Measurements from ENCODE around the gene RBMS1. TPM values are rescaled to one million over a fixed set of nuclear protein-coding genes. Genes with fewer than 3 reads are reported as not detected.

Gene RBMS1
- polyA plus RNA-seq, 1 donor (not counting 4 experiments of a cell fraction or from before 2014, with no cell fraction given), result 89.1 TPM

- DNase-seq (ENCODE audit: low read depth, low spot score) (no peak), FAIRE-seq (no peak)
- H3K4me3 ChIP-seq (ENCODE audit: control insufficient read depth in 2 of 3, extremely low read depth in 1 of 3, insufficient read depth in 2 of 3, low read depth in 1 of 3, low read length in 3 of 3), result no peak overlapping the region
- no peaks in the 10 kb centered on the region for H4K20me1 ChIP-seq (ENCODE audit: control insufficient read depth, extremely low read depth, insufficient read depth, low read length)
- peaks cover 0 to 4% of the 10 kb centered on the region in 2 experiments for H3K36me3 ChIP-seq (ENCODE audit: control insufficient read depth in 2 of 2, extremely low read depth in 1 of 2, insufficient read depth in 2 of 2, low read length in 2 of 2)
- H2AFZ ChIP-seq (ENCODE audit: control insufficient read depth, low read length), result no peak overlapping the region
- peaks cover 94% of the 10 kb centered on the region for H3K79me2 ChIP-seq (ENCODE audit: control insufficient read depth, insufficient read depth, low read length)
- no peak overlapping the region for H3K9ac ChIP-seq (ENCODE audit: control insufficient read depth, extremely low read depth, insufficient read depth, low read length)
- H3K4me2 ChIP-seq (ENCODE audit: control insufficient read depth, extremely low read depth, insufficient read depth, low read depth, low read length), result no peak overlapping the region
- no peaks in the 10 kb centered on the region for H3K27me3 ChIP-seq (ENCODE audit: control insufficient read depth, extremely low read depth, insufficient read depth, low read length)
- no peak for TF ChIP-seq EZH2 (IDR thresholded peaks at IDR 0.05; ENCODE audit: low read length)
- TF ChIP-seq CTCF (optimal IDR thresholded peaks at IDR 0.05 in 1 of 3, IDR thresholded peaks at IDR 0.05 in 1 of 3, conservative IDR thresholded peaks at IDR 0.05 in 1 of 3; ENCODE audit: extremely low read depth in 1 of 3, insufficient read depth in 2 of 3, low read length in 3 of 3), result no peak
- dilution Hi-C loops (cut with MboI; ENCODE audit: extremely low pct_ligation_motif_present, low sequenced_read_pairs), result no loop called here
- no peaks in the 10 kb centered on the region for H3K9me1 ChIP-seq (ENCODE audit: control insufficient read depth, extremely low read depth, insufficient read depth, low read length)
- no peaks in the 10 kb centered on the region for H3K9me3 ChIP-seq (ENCODE audit: control insufficient read depth, low read depth, low read length)
- peaks cover 7% of the 10 kb centered on the region for H3K4me1 ChIP-seq (ENCODE audit: control insufficient read depth, extremely low read depth, insufficient read depth, low read length)
- H3K27ac ChIP-seq (ENCODE audit: control insufficient read depth, insufficient read depth, low read length), result no peak overlapping the region
Measured at GRCh38 chr2:160336635-160337034, 157.0 kb downstream of the RBMS1 start.

- TF ChIP-seq EZH2 (IDR thresholded peaks at IDR 0.05; ENCODE audit: low read length), result no peak
- TF ChIP-seq CTCF (optimal IDR thresholded peaks at IDR 0.05 in 1 of 3, IDR thresholded peaks at IDR 0.05 in 1 of 3, conservative IDR thresholded peaks at IDR 0.05 in 1 of 3; ENCODE audit: extremely low read depth in 1 of 3, insufficient read depth in 2 of 3, low read length in 3 of 3), result no peak
- H2AFZ ChIP-seq (ENCODE audit: control insufficient read depth, low read length), result no peak overlapping the region
- H3K27me3 ChIP-seq (ENCODE audit: control insufficient read depth, extremely low read depth, insufficient read depth, low read length), result no peaks in the 10 kb centered on the region
- H3K79me2 ChIP-seq (ENCODE audit: control insufficient read depth, insufficient read depth, low read length), result peaks cover 94% of the 10 kb centered on the region
- dilution Hi-C loops (cut with MboI; ENCODE audit: extremely low pct_ligation_motif_present, low sequenced_read_pairs), result no loop called here
- no peak overlapping the region for H3K9ac ChIP-seq (ENCODE audit: control insufficient read depth, extremely low read depth, insufficient read depth, low read length)
- H4K20me1 ChIP-seq (ENCODE audit: control insufficient read depth, extremely low read depth, insufficient read depth, low read length), result peaks cover 2% of the 10 kb centered on the region
- H3K4me1 ChIP-seq (ENCODE audit: control insufficient read depth, extremely low read depth, insufficient read depth, low read length), result peaks cover 7% of the 10 kb centered on the region
- H3K9me1 ChIP-seq (ENCODE audit: control insufficient read depth, extremely low read depth, insufficient read depth, low read length), result no peaks in the 10 kb centered on the region
- no peak overlapping the region for H3K27ac ChIP-seq (ENCODE audit: control insufficient read depth, insufficient read depth, low read length)
- peaks cover 2 to 5% of the 10 kb centered on the region in 2 experiments for H3K36me3 ChIP-seq (ENCODE audit: control insufficient read depth in 2 of 2, extremely low read depth in 1 of 2, insufficient read depth in 2 of 2, low read length in 2 of 2)
- FAIRE-seq (no peak), DNase-seq (ENCODE audit: low read depth, low spot score) (no peak)
- no peaks in the 10 kb centered on the region for H3K9me3 ChIP-seq (ENCODE audit: control insufficient read depth, low read depth, low read length)
- no peak overlapping the region for H3K4me3 ChIP-seq (ENCODE audit: control insufficient read depth in 2 of 3, extremely low read depth in 1 of 3, insufficient read depth in 2 of 3, low read depth in 1 of 3, low read length in 3 of 3)
- H3K4me2 ChIP-seq (ENCODE audit: control insufficient read depth, extremely low read depth, insufficient read depth, low read depth, low read length), result no peak overlapping the region
Measured at GRCh38 chr2:160336105-160336504, 157.5 kb downstream of the RBMS1 start.

All from keratinocyte (primary cell).